Activated CD4-positive, CD25-positive, alpha-beta regulatory T cell treated with anti-CD3 and anti-CD28 coated beads, Interleukin-2, amount 50 U/mL, for 16 hours (primary cell): ENCODE results near the gene DLD.

Experiments
- DNase-seq: peaks from one replicate; pipeline ENCODE4 v3.0.0-alpha.2; 2020; ENCODE audit warnings: low read depth, low spot score

Gene DLD

DNA sequence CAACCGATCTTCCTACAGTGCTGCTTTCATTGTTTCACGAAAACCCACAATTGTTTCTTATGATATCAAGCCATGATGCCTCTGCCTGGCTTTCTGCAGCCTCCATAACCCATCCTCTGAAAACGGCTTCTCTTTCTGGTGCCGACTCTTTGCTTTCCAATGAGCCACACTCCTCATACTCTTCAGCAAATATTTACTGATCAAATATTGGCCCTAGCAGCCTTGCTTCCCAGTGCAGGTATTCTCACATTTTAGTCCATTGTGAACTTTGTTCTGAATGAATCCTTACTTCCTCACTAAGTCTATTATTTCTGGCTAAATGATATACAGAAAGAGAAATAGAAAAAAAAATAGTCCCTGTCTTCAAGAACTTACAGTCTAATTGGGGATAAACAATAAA lies 76.4 kb downstream of the DLD start:
- DNase-seq: no peak

DNA sequence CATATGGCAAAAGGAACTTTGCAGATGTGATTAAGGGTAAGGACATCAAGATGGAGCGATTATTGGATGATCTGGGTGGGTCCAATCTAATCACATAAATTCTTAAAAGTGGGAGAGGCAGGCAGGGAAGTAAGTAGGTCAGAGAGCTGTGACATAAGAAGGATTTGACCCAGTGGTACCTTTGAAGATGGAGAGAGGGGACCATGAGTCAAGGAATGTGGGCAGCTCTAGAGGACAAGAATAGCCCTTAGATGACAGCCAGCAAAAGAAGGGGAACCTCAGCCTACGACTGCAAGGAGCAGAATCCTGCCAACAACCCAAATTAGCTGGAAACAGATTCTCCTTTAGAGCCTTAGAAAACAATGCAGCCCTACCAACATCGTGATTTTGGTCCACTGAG lies 77.5 kb downstream of the DLD start:
- no peak for DNase-seq

DNA sequence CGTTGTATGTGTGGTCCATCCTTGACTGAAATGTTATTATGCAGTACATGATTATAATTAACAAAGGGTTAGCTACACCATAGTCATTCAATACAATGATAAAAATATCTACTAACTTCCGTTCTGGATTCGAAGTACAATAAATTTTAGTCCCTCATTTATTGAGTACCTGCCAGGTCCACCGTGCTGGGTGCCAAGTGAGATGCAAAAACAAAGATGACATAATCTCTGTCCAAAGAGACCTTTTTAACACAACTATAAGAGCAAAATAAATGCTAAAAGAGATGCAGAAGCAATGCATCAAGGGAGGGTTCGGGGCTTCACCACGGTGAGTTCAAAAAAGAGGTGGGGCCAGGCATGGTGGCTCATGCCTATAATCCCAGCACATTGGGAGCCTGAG lies 78.9 kb downstream of the DLD start:
- no peak for DNase-seq
